Tibial artery (tissue), 4 donors: ENCODE measurements around the gene RIPK4.
"Not testable (repeated sequence)": the region's sequence is repeated elsewhere in the genome, so short reads cannot be mapped to it uniquely, and the experiment has no call there.

Experiments used
- DNase-seq, 2 donors: peaks; one replicate each; pipeline ENCODE4 v3.0.0-alpha.2; 2019
- H3K27ac ChIP-seq, 2 donors: fragments of 200-600 bp; sonication (generic) in 1 of 2; 1 replicate in 1 of 2; 2 replicates in 1 of 2; pipeline ENCODE4 v1.5.1; 2018 to 2019; ENCODE audit warnings: mild to moderate bottlenecking in 1 of 2
- H3K27me3 ChIP-seq, 2 donors: fragments of 200-600 bp; sonication (generic) in 1 of 2; one replicate each; pipeline versions ENCODE4 v1.5.1 to v1.6.0; 2016 to 2019
- H3K36me3 ChIP-seq, 3 donors: fragments of 200-600 bp; sonication (generic) in 2 of 3; one replicate each; pipeline ENCODE4 v1.5.1; 2016 to 2019; ENCODE audit warnings: mild to moderate bottlenecking in 2 of 3
- H3K4me1 ChIP-seq, 4 donors: fragments of 200-600 bp; sonication (generic) in 2 of 4; 1 replicate in 3 of 4; 2 replicates in 1 of 4; pipeline ENCODE4 v1.5.1; 2016 to 2019
- H3K4me3 ChIP-seq, 2 donors: fragments of 200-600 bp; sonication (generic) in 1 of 2; 1 replicate in 1 of 2; 2 replicates in 1 of 2; pipeline ENCODE4 v1.5.1; 2018 to 2019; ENCODE audit warnings: mild to moderate bottlenecking in 2 of 2
- H3K9me3 ChIP-seq, 3 donors: fragments of 200-600 bp; sonication (generic) in 1 of 3; one replicate each; pipeline ENCODE4 v1.5.1; 2016 to 2019
- intact Hi-C: fragments of 100-400 bp; cut with DNase I; formaldehyde crosslinking; loops from one replicate; pipeline ENCODE4 v1.15.0; 2023; ENCODE audit warnings: low total_unique reads
- TF ChIP-seq, protein P1 (sequence below), 2 experiments: fragments of 200-600 bp in 1 of 2; fragments of 450-650 bp in 1 of 2; IDR thresholded peaks; one replicate each; pipeline ENCODE4 v1.5.1; 2017 to 2019; ENCODE audit warnings: antibody characterized with exemption in 2 of 2, mild to moderate bottlenecking in 1 of 2, moderate library complexity in 1 of 2

The RIPK4 gene

DNA sequence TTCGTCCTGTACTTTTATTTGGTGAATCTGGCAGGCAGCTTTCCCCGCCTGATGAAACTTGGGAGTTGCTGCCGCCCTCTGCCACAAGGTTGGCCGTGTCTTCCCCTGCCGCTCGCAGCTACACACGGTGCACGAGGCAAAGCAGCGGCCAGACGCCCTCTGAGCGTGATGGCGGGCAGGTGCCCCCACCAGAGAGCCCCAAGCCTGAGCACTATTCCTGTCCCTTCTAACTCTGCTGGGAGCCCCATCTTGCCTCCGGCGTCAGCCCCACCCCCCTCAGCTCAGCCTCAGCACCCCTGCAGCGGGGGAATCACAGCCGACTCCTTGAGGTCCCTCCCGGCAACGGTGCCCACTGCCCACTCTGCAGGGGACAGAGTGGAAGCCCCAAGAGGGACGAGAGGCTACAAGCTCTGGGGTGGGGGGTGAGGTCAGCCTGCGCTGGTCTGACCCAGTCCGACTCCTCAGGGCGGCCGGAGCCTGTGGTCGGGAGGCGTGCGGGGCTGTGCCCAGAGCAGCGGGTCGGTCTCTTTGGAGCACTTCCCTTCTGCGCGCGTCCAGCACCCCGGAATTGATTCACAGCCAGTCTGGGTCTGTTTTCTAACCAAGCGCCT, 41.3 kb downstream of the RIPK4 start:
- Histone ChIP-seq H3K36me3 (no peaks in the 10 kb centered on the region), H3K27ac (peak overlapping the region in 1 of 2 donors; percentile 88), H3K4me1 (peaks cover 6 to 32% (median 23%) of the 10 kb centered on the region in 4 donors), H3K27me3 (no peaks in the 10 kb centered on the region), H3K9me3 (no peaks in the 10 kb centered on the region), H3K4me3 (no peak overlapping the region)
- no peak for DNase-seq
- intact Hi-C loops, result loop anchor here (5.0 kb wide), 1 partner anchor 37 kb away; no protein-coding TSS in a partner anchor
- TF ChIP-seq, protein P1, sequence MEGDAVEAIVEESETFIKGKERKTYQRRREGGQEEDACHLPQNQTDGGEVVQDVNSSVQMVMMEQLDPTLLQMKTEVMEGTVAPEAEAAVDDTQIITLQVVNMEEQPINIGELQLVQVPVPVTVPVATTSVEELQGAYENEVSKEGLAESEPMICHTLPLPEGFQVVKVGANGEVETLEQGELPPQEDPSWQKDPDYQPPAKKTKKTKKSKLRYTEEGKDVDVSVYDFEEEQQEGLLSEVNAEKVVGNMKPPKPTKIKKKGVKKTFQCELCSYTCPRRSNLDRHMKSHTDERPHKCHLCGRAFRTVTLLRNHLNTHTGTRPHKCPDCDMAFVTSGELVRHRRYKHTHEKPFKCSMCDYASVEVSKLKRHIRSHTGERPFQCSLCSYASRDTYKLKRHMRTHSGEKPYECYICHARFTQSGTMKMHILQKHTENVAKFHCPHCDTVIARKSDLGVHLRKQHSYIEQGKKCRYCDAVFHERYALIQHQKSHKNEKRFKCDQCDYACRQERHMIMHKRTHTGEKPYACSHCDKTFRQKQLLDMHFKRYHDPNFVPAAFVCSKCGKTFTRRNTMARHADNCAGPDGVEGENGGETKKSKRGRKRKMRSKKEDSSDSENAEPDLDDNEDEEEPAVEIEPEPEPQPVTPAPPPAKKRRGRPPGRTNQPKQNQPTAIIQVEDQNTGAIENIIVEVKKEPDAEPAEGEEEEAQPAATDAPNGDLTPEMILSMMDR (IDR thresholded peaks at IDR 0.05), result no peak

DNA sequence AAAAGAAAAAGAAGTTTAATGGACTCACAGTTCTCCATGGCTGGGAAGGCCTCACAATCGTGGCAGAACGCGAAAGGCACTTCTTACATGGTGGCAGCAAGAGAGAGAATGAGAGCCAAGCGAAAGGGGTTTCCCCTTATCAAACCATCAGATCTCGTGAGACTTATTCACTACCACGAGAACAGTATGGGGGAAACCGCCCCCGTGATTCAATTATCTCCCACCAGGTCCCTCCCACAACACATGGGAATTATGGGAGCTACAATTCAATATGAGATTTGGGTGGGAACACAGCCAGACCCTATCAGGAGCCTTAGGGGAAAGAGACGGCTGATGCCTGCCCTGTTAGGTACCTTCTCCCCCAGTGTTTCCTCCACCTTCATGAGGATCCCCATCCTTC, 43.0 kb downstream of the RIPK4 start:
- H3K27me3 ChIP-seq, result not testable (repeated sequence)

DNA sequence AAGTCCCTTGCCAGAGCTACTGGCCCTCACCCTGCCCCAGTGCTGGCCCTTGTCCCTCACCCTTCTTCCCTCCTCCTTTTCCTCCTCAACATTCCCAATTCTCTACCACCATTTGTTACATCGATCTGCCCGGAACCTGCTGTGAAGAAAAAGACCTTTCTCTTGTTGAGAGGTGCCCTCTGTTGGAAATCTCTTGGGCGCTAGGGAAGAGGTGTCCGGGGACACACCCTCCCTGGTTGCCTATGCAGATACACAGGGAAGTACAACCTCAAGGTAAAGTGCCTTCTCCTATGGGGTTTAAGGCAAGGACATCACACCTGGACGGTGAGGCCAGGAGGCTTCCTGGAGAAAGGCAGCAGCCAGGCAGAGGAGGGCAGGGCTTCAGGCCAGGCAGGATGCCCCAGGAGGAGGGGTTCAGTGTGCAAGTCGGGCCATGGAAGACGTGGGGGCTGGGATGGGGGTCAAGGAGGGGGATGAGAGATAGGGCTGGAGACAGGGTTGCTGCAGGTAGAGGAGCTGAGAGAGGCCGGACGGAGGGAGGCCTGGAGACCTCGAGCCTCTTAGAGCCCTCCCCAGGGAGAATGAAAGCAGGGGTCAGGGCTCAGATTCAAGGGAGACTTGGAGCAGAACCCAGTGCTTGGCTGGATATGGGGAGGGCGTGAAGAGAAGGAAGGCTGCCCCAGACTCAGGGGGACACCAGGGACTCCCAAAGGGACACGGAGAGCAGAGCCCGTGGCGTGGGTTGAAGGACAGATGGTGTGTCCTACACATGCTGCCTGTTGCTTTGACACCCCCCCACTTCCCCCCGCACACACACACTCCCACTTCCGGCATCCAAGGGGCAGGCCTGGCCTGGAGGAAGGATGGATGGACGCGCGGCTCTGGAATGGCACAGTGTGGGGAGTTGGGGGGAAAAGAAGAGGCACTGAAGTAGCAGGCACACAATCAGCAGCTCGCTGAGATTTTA, 44.5 kb downstream of the RIPK4 start:
- TF ChIP-seq, protein P1 (IDR thresholded peaks at IDR 0.05), result no peak
- Histone ChIP-seq H3K9me3 (no peaks in the 10 kb centered on the region), H3K27me3 (no peaks in the 10 kb centered on the region), H3K4me1 (peaks cover 2 to 20% (median 12%) of the 10 kb centered on the region in 4 donors), H3K4me3 (no peak overlapping the region), H3K27ac (no peak overlapping the region), H3K36me3 (no peaks in the 10 kb centered on the region)
- intact Hi-C loops, result no loop called here
- DNase-seq, result no peak

More for the DNA sequence above, 43.0 kb downstream of the RIPK4 start:
- H3K27ac ChIP-seq, H3K9me3 ChIP-seq, DNase-seq, intact Hi-C loops, H3K36me3 ChIP-seq, H3K4me3 ChIP-seq: not testable (repeated sequence)
- H3K4me1 ChIP-seq, result peaks cover 6 to 32% (median 23%) of the 10 kb centered on the region in 4 donors

DNA sequence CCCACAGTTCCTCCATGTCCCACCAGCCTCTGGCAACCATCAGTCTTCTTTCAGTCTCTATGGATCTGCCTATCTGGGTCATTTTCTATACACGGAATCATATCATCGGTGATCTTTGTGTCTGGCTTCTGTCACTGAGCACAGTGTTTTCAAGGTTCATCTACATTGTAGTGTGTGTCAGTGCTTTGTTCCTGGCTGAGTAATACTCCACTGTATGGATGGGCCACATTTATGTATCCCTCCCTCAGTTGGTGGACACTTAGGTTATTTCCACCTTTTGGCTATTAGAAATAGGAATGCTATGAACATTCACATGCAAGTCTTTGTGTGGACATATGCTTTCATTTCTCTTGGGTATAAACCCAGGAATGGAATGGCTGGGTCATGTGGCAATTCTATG, 46.6 kb downstream of the RIPK4 start:
- peaks cover 0 to 7% (median 0%) of the 10 kb centered on the region in 4 donors for H3K4me1 ChIP-seq
- TF ChIP-seq, protein P1 (IDR thresholded peaks at IDR 0.05), result no peak
- intact Hi-C loops, result no loop called here
- no peak overlapping the region for H3K27ac ChIP-seq
- no peaks in the 10 kb centered on the region for H3K36me3 ChIP-seq
- no peaks in the 10 kb centered on the region for H3K27me3 ChIP-seq
- DNase-seq, result no peak
- no peaks in the 10 kb centered on the region for H3K9me3 ChIP-seq
- H3K4me3 ChIP-seq, result no peak overlapping the region

DNA sequence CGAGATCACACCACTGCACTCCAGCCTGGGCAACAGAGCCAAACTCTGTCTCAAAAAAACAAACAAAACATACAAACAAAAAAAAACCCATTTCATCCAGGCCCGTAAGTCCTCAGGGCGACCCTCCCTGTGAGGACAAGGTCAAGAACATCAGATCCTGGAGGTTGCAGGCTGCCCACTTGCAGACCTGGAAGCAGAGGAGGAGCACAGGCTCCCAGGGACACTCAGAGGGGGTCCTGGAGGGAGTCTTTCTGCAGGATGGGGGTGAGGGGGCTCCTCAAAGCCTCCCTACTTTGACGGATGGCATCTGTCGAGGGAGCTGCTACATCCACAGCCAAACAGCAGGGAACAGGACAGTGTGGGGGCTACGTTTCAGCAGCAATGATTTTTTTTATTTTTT, 47.2 kb downstream of the RIPK4 start:
- Histone ChIP-seq H3K4me3 (no peak overlapping the region), H3K36me3 (no peaks in the 10 kb centered on the region), H3K9me3 (no peaks in the 10 kb centered on the region), H3K27me3 (no peaks in the 10 kb centered on the region), H3K27ac (no peak overlapping the region), H3K4me1 (peaks cover 0 to 7% (median 0%) of the 10 kb centered on the region in 4 donors)
- no peak for DNase-seq
- TF ChIP-seq, protein P1 (IDR thresholded peaks at IDR 0.05), result no peak
- intact Hi-C loops, result no loop called here
